Measurements from ENCODE around the gene SYT14. TPM values are rescaled to one million over a fixed set of nuclear protein-coding genes. Genes with fewer than 3 reads are reported as not detected.
"Not testable (repeated sequence)": the region's sequence is repeated elsewhere in the genome, so short reads cannot be mapped to it uniquely, and the experiment has no call there.

Gene SYT14
- 0.06 TPM for total RNA-seq

DNA sequence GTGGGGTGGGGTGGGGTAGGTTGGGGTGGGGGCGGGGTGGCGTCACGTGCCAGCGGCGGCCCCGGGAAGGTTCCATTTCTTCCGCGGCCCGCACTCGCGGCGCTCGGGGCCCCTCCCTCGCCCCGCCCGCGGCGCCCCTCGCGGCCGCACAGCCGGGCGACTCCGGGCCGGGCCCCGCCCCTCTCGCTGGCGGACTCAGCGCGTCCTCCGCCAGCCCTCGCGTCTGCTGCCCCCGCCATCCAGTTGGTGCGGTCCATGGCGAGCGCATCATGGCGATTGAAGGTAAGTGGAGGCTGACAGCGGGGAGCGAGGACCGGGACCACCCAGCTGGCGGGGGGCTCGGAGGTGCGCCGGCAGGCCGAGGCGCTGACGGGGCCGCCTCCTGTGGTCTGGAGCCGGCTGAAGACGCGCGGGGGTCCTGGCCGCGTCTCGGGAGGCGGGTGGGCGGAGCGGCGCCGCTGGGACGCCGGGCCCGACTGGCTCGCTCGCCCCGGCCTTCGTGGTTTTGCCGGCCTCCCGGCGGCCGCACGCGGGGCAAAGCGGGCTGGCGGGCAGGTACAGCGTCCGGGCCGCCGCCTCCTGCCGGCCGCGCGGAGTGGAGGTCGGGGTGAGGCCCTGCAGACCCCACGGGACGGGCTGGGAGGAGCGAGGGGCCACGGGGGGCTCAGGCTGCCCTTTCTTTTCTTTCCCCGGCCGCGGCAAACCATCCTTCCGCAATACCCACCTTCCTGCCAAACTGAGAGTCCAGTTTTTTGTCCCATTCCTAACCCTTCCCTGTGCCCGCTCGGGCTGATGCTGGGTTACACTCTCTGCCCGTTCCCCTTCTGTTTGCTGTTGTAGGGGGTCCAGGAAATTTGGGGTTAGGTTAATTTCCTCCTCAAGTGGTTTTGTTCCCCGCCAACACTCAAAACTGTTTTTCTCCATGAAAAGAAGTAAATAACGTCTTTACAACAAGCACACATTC, at the start of gene SYT14:
TSS of gene SYT14 (plus strand) at position 222 of the 964 bp plus-strand sequence. CDS start at position 270, 48 bp downstream.
- no peak for DNase-seq (ENCODE audit: low spot score)

DNA sequence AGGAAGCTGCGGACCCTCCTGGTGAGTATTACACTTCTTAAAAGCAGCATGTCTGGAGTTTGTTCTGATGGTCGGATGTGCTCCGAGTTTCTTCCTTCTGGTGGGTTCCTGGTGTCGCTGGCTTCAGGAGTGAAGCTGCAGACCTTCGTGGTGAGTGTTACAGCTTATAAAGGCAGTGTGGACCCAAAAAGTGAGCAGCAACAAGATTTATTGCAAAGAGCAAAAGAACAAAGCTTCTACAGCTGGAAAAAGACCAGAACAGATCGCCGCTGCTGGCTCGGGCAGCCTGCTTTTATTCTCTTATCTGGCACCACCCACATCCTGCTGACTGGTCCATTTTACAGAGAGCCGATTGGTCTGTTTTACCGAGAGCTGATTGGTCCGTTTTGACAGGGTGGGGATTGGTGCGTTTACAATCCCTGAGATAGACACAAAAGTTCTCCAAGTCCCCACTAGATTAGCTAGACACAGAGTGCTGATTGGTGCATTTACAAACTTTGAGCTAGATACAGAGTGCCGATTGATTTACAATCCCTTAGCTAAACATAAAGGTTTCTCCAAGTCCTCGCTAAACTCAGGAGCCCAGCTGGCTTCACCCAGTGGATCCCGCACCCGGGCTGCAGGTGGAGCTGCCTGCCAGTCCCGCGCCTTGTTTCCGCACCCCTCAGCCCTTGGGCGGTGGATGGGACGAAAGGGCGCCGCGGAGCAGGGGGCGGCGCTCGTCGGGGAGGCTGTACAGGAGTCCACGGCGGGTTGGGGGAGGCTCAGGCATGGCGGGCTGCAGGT, 49.5 kb upstream of the SYT14 start:
- not testable (repeated sequence) for DNase-seq (ENCODE audit: low spot score)

DNA sequence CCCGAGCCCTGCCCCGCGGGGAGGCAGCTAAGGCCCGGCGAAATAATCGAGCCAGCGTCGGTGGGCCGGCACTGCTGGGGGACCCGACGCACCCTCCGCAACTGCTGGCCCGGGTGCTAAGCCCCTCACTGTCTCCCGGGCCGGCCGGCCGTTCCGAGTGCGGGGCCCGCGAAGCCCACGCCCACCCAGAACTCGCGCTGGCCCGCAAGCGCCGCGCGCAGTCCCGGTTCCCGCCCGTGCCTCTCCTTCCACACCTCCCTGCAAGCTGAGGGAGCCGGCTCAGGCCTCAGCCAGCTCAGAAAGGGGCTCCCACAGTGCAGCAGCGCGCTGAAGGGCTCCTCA, 49.0 kb upstream of the SYT14 start:
- no peak for DNase-seq (ENCODE audit: low spot score)

- DNase-seq (ENCODE audit: low spot score) = no peak
These were observed 47.2 kb upstream of the SYT14 start for GRCh38 chr1:209890641-209891330.

- no peak for DNase-seq (ENCODE audit: low spot score)
These were observed 44.3 kb upstream of the SYT14 start for GRCh38 chr1:209893751-209894150.

- DNase-seq (ENCODE audit: low spot score) = no peak
These were observed 42.3 kb upstream of the SYT14 start for GRCh38 chr1:209895709-209896108.

DNA sequence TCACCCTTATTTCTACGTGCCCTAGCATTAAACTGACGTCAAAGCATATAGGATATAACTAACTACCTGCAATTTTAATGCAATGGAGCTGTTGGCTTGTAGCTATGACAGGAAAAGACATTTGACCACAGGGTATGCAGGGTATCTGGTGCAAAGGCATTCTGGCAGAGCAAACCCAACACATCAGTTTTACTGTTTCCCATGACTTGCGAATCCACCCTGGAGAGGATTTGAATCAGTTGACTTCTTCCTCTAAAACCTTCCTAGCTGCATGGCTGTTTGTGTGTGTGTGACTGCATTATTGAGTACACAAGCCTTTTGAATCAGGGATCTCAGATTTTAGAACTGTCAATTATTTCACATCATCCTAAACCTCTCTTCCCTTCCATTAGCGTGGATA, 41.7 kb upstream of the SYT14 start:
- no peak for DNase-seq (ENCODE audit: low spot score)

- DNase-seq (ENCODE audit: low spot score) = not testable (repeated sequence)
These were observed 39.7 kb upstream of the SYT14 start for GRCh38 chr1:209898271-209898670.

DNA sequence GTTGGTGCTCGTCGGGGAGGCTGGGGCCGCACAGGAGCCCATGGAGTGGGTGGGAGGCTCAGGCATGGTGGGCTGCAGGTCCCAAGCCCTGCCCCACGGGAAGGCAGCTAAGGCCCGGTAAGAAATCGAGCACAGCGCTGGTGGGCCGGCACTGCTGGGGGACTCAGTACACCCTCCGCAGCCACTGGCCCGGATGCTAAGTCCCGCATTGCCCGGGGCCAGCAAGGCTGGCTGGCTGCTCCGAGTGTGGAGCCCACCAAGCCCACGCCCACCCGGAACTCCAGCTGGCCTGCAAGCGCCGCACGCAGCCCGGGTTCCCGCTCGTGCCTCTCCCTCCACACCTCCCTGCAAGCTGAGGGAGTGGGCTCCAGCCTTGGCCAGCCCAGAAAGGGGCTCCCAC, 39.2 kb upstream of the SYT14 start:
- not testable (repeated sequence) for DNase-seq (ENCODE audit: low spot score)

- no peak for DNase-seq (ENCODE audit: low spot score)
These were observed 38.1 kb upstream of the SYT14 start for GRCh38 chr1:209899948-209900347.

DNA sequence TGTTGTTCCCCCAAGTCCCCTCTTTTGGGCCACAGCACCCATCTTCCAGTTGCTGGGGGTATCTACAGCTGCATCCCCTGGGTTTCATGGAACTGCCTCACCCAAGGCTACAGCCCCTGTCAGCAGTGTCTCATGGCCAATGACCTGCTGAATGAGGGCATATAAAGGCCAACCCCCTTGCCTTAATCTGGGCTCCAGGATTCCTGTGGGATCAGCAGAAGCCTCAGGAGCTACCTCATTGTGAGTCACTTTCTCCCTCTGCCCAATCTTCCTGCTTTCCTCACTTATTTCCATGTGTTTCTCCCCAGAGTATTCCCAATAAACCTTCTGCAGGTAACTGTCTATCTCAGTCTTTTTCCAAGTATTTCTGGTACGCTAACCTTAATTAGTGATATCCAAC, 37.3 kb upstream of the SYT14 start:
- no peak for DNase-seq (ENCODE audit: low spot score)

DNA sequence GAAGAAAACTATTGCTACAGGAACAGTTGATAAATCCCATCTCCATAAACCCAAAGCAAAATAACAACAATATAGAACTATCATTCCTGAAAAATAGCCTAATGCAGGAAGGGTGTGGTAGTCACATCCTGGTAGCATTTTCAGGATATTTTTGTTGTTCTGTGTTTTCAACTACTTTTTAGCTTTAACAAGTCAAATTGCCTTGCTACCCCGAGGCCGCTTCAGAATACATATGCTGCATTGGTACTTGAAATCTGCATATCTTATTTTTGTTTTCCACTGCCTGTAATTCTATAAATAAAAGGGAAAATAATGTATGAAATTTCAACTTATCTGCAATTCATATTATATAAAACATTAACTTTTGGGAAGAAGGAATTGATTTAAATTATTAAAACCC, 36.8 kb upstream of the SYT14 start:
- no peak for DNase-seq (ENCODE audit: low spot score)

GRCh38 chr1:209904774-209905173, 33.2 kb upstream of the SYT14 start:
- DNase-seq (ENCODE audit: low spot score) = not testable (repeated sequence)

GRCh38 chr1:209911746-209912145, 26.3 kb upstream of the SYT14 start:
- no peak for DNase-seq (ENCODE audit: low spot score)

GRCh38 chr1:209912306-209912705, 25.7 kb upstream of the SYT14 start:
- no peak for DNase-seq (ENCODE audit: low spot score)

DNA sequence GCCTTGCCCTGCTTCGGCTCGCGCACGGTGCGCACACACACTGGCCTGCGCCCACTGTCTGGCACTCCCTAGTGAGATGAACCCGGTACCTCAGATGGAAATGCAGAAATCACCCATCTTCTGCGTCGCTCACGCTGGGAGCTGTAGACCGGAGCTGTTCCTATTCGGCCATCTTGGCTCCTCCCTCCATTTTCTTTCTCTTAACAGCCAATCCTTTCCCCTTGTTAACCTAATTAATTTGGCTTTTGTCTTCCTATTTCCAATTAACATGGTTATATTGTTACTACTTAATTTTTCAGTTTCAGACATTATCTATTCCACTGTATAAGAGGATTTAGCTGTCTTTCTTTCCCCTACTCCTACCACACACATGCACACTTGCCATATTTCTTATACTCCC, 18.4 kb upstream of the SYT14 start:
- not testable (repeated sequence) for DNase-seq (ENCODE audit: low spot score)

DNA sequence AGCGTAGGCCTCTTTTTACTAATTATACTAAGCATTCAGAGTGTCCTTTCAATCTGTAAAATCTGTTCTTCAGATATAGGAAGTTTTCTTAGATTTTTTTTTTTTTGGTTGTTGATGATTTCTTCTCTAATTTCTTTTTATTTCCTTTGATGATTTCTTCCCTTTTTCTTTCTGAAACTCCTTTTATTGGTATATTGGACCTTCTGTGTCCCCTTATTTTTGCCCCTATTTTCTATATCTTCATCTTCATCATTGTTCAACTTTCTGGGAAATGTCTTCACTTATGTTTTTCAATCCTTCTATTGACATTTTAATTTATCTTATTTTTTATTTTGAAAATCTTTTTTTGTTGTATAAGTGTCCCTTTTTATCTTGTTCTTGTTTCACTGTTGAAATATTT, 17.2 kb upstream of the SYT14 start:
- no peak for DNase-seq (ENCODE audit: low spot score)

DNA sequence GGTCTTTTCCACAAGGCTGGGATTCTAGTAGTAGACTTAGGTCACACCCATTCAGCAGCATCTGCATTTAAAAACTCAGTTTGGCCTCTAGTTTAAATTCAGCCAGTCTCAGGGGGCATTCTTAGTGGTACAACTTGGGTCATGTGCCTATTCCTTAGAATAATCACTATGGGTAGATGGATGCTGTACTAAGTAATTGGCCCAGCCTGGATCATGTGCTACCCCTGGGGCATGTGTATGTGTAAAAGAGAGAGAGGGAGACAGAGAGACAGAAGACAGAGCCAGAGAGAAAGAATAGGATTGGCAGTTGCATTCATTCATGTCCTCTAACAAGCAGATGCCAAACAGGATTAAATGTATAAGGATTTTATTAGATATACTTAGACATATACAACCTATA, 13.6 kb upstream of the SYT14 start:
- DNase-seq (ENCODE audit: low spot score) = no peak

DNA sequence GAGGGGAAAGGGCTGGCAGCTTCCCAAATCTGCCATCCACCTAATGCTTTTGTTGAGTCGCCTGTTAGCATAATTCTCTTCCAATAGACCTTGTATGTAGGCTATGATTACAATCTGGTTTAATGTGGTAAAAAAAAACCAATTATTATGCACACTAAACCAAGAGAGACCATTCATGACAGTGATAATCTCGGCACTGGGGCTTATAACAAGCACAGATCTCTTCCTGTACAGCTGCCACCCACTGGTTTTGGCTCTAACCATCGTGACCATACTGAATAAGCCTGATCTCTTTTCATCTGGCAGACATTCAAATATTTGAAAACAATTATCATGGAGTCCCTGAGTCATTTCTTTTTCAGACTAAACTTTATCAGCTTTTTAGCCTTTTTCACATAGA, 12.0 kb upstream of the SYT14 start:
- no peak for DNase-seq (ENCODE audit: low spot score)

- no peak for DNase-seq (ENCODE audit: low spot score)
These were observed 10.6 kb upstream of the SYT14 start for GRCh38 chr1:209927466-209927865.

DNA sequence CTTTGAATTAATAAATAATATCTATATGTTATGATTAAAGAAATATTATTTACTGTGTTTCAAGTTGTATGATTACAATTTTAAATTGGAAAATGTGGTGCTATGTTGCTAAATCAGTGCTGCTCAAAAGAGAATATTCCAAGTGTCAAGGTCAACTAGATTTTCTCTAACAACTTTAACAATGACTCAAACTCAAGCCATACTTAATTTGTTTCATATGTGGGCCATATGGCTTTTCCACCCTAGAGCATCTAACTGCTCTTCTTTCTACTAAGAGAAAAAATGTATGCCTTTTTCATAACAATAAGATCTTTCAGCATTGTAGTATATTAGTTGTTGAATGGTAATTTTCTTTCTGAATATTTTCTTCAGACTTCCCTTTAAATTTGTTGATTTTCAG, 8.3 kb upstream of the SYT14 start:
- DNase-seq (ENCODE audit: low spot score) = no peak

GRCh38 chr1:209931141-209931540, 6.9 kb upstream of the SYT14 start:
- no peak for DNase-seq (ENCODE audit: low spot score)
